A673 (cell line): ENCODE results near the gene MZT2A. TPM values are rescaled to one million over a fixed set of nuclear protein-coding genes. Genes with fewer than 3 reads are reported as not detected.
"Not testable (repeated sequence)": the region's sequence is repeated elsewhere in the genome, so short reads cannot be mapped to it uniquely, and the experiment has no call there.

Experiments used
- BruUV-seq: library from RNA; stranded (reverse); fragments of 400-500 nt; replicated peaks from 2 replicates; lab custom pipeline; 2021; lab: Mats Ljungman, UMichigan
- CTCF ChIA-PET: fragments of 300-600 bp; sonication (Branson Sonifier 250); formaldehyde crosslinking; loops from one replicate; lab custom pipeline; 2022; ENCODE audit warnings: antibody characterized with exemption; lab: Charles Lee
- POLR2A ChIA-PET: fragments of 300-600 bp; sonication (Branson Sonifier 250); formaldehyde crosslinking; loops from one replicate; lab custom pipeline; 2022; ENCODE audit warnings: antibody characterized with exemption; ENCODE audit not compliant: low non-redundant PET; lab: Charles Lee
- DNase-seq: peaks from one replicate; pipeline ENCODE4 v3.0.0-alpha.2; 2015; ENCODE audit warnings: low spot score
- H3K27ac ChIP-seq: fragments of 200-600 bp; sonication (generic); 2 replicates; pipeline ENCODE4 v1.5.1; 2016; ENCODE audit warnings: mixed run types, low read depth, mild to moderate bottlenecking, mixed read lengths, antibody characterized with exemption, low read length; ENCODE audit not compliant: poor library complexity, severe bottlenecking
- H3K27me3 ChIP-seq: fragments of 200-600 bp; sonication (generic); replicated peaks from 2 replicates; pipeline ENCODE4 v1.6.1; 2017; ENCODE audit warnings: mixed run types, low read depth, mild to moderate bottlenecking, mixed read lengths, antibody characterized with exemption, low read length; ENCODE audit not compliant: insufficient read depth, poor library complexity
- H3K36me3 ChIP-seq: fragments of 200-600 bp; sonication (generic); 2 replicates; pipeline ENCODE4 v1.6.1; 2016; ENCODE audit warnings: mixed run types, mild to moderate bottlenecking, mixed read lengths, antibody characterized with exemption, low read length; ENCODE audit not compliant: insufficient read depth, poor library complexity, severe bottlenecking
- H3K4me1 ChIP-seq: fragments of 200-600 bp; sonication (generic); 2 replicates; pipeline ENCODE4 v1.6.1; 2017; ENCODE audit warnings: mixed run types, mild to moderate bottlenecking, mixed read lengths, antibody characterized with exemption, low read length; ENCODE audit not compliant: insufficient read depth, poor library complexity, severe bottlenecking
- H3K4me3 ChIP-seq: fragments of 200-600 bp; sonication (generic); 2 replicates; pipeline ENCODE4 v1.5.1; 2016; ENCODE audit warnings: low read depth, mixed run types, mild to moderate bottlenecking, mixed read lengths, low read length; ENCODE audit not compliant: poor library complexity, severe bottlenecking
- H3K9me3 ChIP-seq: fragments of 200-600 bp; sonication (generic); 2 replicates; pipeline ENCODE4 v1.6.1; 2016; ENCODE audit warnings: mixed run types, low read depth, mild to moderate bottlenecking, mixed read lengths, antibody characterized with exemption, low read length; ENCODE audit not compliant: poor library complexity, severe bottlenecking
- EZH2 ChIP-seq: fragments of 200-600 bp; sonication (generic); IDR thresholded peaks from 2 replicates; pipeline ENCODE4 v1.6.1; 2017; ENCODE audit warnings: borderline replicate concordance, low read depth, mild to moderate bottlenecking, mixed read lengths, antibody characterized with exemption, low read length; ENCODE audit not compliant: poor library complexity, severe bottlenecking
- intact Hi-C: fragments of 100-400 bp; cut with micrococcal nuclease; formaldehyde crosslinking; loops from one replicate; pipeline ENCODE4 v1.10.0; 2022; ENCODE audit not compliant: unreplicated experiment
- microRNA-seq: library from miRNA; unstranded; fragments of <30 nt; microRNA quantifications from one replicate; pipeline ENCODE4 v1.2.0, GENCODE V29; 2021
- total RNA-seq: library from RNA; stranded (reverse); gene quantifications from 2 replicates; pipeline ENCODE4 v1.2.3, GENCODE V29; 2021
- TF ChIP-seq, protein P1 (sequence below): fragments of 300-800, 200-600 bp; sonication (generic); conservative IDR thresholded peaks from 2 replicates; pipeline ENCODE4 v1.5.1; 2017; ENCODE audit warnings: low read depth, mild to moderate bottlenecking, antibody characterized with exemption, low read length, moderate library complexity, mixed read lengths

The MZT2A gene
- total RNA-seq, 1 experiment from 2014 or later: 126 TPM

DNA sequence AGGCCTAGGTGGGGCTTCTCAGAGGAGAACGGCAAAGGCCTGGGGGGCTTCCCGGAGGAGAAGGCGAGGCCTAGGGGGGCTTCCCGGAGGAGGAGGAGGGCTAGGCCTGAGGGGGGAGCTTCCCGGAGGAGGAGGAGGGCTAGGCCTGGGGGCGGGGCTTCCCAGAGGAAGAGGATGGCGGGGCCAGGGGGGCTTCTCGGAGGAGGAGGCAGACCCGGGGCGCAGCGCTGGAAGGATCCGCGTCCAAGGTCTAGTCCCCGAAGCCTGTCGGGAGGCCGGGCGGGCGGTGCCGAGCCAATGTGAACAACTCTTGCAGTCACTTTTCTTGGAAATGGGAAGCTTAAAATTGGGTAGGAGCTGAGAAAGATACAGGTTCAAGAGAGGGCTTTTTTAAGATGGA lies 46.3 kb downstream of the MZT2A start:
- DNase-seq: no peak
- Histone ChIP-seq H3K9me3 (no peaks in the 10 kb centered on the region), H3K27me3 (no peaks in the 10 kb centered on the region), H3K27ac (no peak overlapping the region), H3K4me3 (no peak overlapping the region), H3K36me3 (no peaks in the 10 kb centered on the region), H3K4me1 (no peaks in the 10 kb centered on the region)
- no peak for TF ChIP-seq EZH2
- TF ChIP-seq, protein P1, sequence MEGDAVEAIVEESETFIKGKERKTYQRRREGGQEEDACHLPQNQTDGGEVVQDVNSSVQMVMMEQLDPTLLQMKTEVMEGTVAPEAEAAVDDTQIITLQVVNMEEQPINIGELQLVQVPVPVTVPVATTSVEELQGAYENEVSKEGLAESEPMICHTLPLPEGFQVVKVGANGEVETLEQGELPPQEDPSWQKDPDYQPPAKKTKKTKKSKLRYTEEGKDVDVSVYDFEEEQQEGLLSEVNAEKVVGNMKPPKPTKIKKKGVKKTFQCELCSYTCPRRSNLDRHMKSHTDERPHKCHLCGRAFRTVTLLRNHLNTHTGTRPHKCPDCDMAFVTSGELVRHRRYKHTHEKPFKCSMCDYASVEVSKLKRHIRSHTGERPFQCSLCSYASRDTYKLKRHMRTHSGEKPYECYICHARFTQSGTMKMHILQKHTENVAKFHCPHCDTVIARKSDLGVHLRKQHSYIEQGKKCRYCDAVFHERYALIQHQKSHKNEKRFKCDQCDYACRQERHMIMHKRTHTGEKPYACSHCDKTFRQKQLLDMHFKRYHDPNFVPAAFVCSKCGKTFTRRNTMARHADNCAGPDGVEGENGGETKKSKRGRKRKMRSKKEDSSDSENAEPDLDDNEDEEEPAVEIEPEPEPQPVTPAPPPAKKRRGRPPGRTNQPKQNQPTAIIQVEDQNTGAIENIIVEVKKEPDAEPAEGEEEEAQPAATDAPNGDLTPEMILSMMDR: no peak
- BruUV-seq: no TSS peak
- ChIA-PET CTCF (no interaction called here), POLR2A (no interaction called here)
- intact Hi-C loops: no loop called here

DNA sequence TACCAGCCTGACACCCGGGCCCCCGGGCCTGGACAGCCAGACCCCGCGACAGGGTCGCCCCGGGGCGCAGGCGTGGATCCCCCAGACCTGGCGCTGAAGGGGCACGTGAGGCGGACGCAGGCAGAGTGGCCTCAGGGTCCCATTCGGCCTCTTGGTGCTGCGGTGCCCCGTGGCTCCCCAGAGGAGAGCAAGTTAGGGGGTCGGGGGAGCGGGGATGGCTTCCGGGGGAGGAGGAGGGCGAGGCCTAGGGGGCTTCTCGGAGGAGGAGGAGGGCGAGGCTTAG lies 46.7 kb downstream of the MZT2A start:
- H3K27me3 ChIP-seq, BruUV-seq, H3K36me3 ChIP-seq, H3K4me3 ChIP-seq, H3K27ac ChIP-seq, H3K9me3 ChIP-seq, DNase-seq, intact Hi-C loops, CTCF ChIA-PET, H3K4me1 ChIP-seq, POLR2A ChIA-PET: not testable (repeated sequence)

- H3K36me3 ChIP-seq, BruUV-seq, H3K9me3 ChIP-seq, H3K27ac ChIP-seq, H3K4me3 ChIP-seq, CTCF ChIA-PET, H3K4me1 ChIP-seq, DNase-seq, H3K27me3 ChIP-seq, POLR2A ChIA-PET, intact Hi-C loops: not testable (repeated sequence)
Observed at GRCh38 chr2:131444736-131445514, 47.3 kb downstream of the MZT2A start.

DNA sequence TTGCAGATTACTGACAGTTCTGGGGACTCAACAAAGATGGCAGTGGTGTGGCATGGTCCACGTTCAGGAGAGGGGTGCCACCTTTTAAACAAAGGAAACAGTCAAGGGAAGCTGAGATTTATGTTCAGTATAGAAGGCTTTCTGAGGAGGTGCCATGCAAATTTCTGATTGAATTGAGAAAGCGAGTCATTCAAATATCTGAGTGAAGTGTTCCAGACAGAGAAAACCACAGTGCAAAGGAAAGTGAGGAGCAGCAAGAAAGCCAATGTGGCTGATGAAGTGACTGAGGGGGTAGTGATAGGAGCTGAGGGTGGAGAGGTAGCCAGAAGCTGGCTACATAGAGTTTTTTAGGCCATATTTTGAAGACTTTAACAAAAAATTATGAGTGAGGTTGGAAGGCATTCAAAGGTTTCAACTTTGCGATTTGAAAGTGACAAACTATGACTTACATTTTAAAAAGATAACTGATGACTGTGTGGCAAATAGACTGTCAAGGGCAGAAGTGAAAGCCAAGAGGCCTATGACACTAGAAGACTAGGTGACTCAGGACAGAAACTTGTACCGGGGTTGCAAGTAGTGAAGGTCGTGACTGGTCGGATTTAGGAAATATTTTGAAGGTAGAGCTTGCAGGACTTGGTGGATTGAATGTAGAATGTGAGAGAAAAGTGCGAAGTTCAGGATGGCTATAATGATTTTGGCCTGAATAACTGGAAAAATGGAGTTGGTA lies 51.3 kb downstream of the MZT2A start:
- intact Hi-C loops, H3K27ac ChIP-seq, BruUV-seq, H3K27me3 ChIP-seq, H3K36me3 ChIP-seq, CTCF ChIA-PET, DNase-seq, H3K4me3 ChIP-seq, H3K9me3 ChIP-seq, POLR2A ChIA-PET, H3K4me1 ChIP-seq: not testable (repeated sequence)

Small RNA genes lying within 50 kb of the gene (microRNA-seq; reads per million reads assigned to microRNA genes)
- not detected for gene MIR4784

Other genes with a start within 250 kb of the MZT2A start
- not detected in 2 replicates for gene RAB6D, start 128.2 kb downstream of the MZT2A start, total RNA-seq
- gene TUBA3D, start 16.3 kb downstream of the MZT2A start, total RNA-seq: not detected in 2 replicates
- 7.0 and 11.0 TPM in 2 replicates for gene CCDC74A, start 35.5 kb upstream of the MZT2A start, total RNA-seq